Limb (tissue), 2 donors: ENCODE data around the gene PHF1.
A peak's percentile ranks its signal among the peaks of the same experiment; 100 is the strongest.

Experiments
- DNase-seq, 2 donors: peaks; one replicate each; pipeline ENCODE4 v3.0.0-alpha.2; 2016; ENCODE audit errors: extremely low spot score in 2 of 2

The PHF1 gene

GRCh38 chr6:33453393-33454008 lies 42.7 kb downstream of the PHF1 start:
- DNase-seq: no peak

GRCh38 chr6:33454009-33454946 lies 43.5 kb downstream of the PHF1 start, which contains the start of gene ZBTB9:
TSS of gene ZBTB9 (plus strand) at chr6:33454576. CDS start at chr6:33455101, 525 bp downstream.
- DNase-seq: peak; percentile 95 to 96

- DNase-seq: no peak
These were observed 44.2 kb downstream of the PHF1 start for GRCh38 chr6:33455051-33455450.

- no peak for DNase-seq
These were observed 45.3 kb downstream of the PHF1 start for GRCh38 chr6:33456156-33456555.

GRCh38 chr6:33458676-33459075 lies 47.9 kb downstream of the PHF1 start:
- no peak for DNase-seq

GRCh38 chr6:33459226-33459625 lies 48.4 kb downstream of the PHF1 start:
- no peak for DNase-seq
